Body of pancreas (tissue), 4 donors: Measurements from ENCODE around the gene ASB5.

Experiments
- CTCF ChIP-seq, 7 experiments: fragments of 450-650 bp in 4 of 7; fragments of 200-600 bp in 3 of 7; sonication (generic) in 3 of 7; IDR thresholded peaks; one replicate each; pipeline ENCODE4 v1.5.1; 2016 to 2019; ENCODE audit warnings: antibody characterized with exemption in 7 of 7
- POLR2A ChIP-seq, 3 donors: fragments of 450-650 bp; IDR thresholded peaks; one replicate each; pipeline ENCODE4 v1.6.1; 2016; ENCODE audit warnings: antibody characterized with exemption in 3 of 3, mild to moderate bottlenecking in 2 of 3

- TF ChIP-seq CTCF (IDR thresholded peaks at IDR 0.05): no peak
- TF ChIP-seq POLR2A (IDR thresholded peaks at IDR 0.05): no peak
Observed at GRCh38 chr4:176238826-176239225, 30.2 kb downstream of the ASB5 start.
